NCI-H446 (cell line): Measurements from ENCODE around the gene PLXND1.
"Not testable (repeated sequence)": the region's sequence is repeated elsewhere in the genome, so short reads cannot be mapped to it uniquely, and the experiment has no call there.

Experiments used
- DNase-seq, 2 experiments: peaks; one replicate each; lab custom pipeline; 2025; lab: John Stamatoyannopoulos, UW

Gene PLXND1, protein sequence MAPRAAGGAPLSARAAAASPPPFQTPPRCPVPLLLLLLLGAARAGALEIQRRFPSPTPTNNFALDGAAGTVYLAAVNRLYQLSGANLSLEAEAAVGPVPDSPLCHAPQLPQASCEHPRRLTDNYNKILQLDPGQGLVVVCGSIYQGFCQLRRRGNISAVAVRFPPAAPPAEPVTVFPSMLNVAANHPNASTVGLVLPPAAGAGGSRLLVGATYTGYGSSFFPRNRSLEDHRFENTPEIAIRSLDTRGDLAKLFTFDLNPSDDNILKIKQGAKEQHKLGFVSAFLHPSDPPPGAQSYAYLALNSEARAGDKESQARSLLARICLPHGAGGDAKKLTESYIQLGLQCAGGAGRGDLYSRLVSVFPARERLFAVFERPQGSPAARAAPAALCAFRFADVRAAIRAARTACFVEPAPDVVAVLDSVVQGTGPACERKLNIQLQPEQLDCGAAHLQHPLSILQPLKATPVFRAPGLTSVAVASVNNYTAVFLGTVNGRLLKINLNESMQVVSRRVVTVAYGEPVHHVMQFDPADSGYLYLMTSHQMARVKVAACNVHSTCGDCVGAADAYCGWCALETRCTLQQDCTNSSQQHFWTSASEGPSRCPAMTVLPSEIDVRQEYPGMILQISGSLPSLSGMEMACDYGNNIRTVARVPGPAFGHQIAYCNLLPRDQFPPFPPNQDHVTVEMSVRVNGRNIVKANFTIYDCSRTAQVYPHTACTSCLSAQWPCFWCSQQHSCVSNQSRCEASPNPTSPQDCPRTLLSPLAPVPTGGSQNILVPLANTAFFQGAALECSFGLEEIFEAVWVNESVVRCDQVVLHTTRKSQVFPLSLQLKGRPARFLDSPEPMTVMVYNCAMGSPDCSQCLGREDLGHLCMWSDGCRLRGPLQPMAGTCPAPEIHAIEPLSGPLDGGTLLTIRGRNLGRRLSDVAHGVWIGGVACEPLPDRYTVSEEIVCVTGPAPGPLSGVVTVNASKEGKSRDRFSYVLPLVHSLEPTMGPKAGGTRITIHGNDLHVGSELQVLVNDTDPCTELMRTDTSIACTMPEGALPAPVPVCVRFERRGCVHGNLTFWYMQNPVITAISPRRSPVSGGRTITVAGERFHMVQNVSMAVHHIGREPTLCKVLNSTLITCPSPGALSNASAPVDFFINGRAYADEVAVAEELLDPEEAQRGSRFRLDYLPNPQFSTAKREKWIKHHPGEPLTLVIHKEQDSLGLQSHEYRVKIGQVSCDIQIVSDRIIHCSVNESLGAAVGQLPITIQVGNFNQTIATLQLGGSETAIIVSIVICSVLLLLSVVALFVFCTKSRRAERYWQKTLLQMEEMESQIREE (N-terminal part only)

DNA sequence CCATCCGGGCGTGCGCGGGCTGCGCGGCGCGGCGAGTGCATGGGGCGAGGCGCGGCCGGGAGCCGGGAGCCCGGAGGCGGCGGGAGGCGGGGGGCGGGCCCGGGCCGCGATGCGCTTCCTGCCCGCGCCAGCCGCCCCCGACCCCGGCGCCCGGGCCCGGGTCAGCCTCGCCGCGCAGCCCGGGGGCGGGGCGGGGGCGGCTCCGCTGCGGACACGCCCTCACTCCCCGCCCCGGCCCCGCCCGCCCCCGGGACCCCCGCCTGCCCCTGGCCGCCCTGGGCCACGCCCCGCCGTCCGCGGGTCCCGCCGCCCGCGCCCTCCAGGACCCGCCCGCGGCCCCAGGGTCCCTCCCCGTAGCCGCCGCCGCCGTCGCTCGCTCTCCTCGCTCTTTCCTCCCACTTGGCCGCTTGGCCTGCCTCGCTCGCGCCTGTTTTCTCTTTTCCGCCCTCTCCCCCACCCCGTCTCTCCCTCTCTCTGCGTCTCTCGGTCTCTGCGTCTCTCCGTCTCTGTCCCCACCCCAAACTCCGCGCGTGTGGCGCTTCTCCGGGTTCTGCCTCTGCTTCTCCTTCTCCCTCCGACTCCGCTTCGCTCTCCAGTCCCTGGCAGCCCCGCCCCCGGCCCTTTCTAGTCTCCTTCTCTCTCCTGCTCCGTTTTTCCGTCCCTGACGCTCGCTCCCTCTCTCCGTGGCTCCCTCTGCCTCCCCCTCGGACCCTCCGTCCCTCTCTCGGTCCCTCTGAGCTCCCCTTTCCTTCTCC is at the start of gene PLXND1:
TSS of gene PLXND1 (minus strand) at position 41 of the 755 bp plus-strand sequence. CDS start at position 4, 37 bp downstream.
- peak in 1 of 2 experiments; percentile 58 for DNase-seq

DNA sequence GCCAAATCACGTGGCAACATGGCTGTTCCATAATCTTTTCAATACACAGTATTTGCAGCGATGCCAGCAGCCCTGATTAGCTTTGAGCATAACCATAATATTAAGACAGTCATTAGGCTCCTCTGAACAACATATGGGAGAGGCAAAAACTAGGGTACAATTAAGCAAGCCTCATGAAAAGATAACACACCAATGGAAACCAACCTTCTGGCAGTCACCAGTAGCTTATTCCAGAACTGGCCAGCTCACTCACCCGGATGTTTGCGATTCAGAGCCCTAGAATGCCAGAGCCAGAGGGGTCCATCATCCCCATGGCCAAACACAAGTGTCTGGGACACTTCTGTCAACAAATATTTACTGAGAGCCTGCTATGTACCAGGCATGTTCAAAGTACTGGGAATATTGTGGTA is 48.8 kb upstream of the PLXND1 start:
- DNase-seq: peak in 1 of 2 experiments; percentile 53

DNA sequence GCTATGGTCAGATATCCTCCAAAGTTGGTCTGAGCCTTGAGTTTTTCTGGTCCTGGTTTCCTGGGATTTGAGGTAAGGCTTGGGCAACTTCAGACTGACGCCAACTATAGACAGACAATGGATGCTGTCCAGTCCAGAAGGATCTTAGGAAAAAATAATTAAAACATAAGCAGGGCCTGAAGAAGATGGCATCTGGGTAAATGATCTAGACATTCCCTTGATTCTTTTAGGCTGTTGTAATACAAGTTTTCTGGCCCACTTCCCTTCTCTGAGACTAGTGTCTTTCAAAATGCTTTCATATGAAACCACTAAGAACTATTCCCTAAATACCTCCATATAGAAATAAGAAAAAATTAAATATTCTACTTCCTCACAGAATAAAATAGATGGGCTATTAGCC is 47.7 kb upstream of the PLXND1 start:
- DNase-seq: peak in 1 of 2 experiments; percentile 17

DNA sequence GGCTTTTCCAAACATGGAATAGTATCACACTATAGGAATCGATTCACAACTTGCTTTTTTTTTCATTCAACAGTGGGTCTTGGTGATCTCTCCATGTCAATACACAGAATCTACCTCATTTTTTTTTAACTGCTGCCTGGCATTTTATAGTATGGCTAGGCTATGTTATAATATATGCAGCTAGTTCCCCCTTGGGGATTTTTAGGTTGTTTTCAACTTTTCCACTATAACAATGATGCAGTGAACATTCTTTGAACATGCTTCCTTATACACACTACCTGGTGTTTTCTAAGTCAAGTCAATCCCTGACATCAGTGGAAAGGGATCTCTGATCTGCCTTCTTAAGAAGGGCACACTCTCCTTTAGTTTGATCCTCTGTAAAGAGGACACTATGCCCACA is 46.5 kb upstream of the PLXND1 start:
- no peak for DNase-seq

DNA sequence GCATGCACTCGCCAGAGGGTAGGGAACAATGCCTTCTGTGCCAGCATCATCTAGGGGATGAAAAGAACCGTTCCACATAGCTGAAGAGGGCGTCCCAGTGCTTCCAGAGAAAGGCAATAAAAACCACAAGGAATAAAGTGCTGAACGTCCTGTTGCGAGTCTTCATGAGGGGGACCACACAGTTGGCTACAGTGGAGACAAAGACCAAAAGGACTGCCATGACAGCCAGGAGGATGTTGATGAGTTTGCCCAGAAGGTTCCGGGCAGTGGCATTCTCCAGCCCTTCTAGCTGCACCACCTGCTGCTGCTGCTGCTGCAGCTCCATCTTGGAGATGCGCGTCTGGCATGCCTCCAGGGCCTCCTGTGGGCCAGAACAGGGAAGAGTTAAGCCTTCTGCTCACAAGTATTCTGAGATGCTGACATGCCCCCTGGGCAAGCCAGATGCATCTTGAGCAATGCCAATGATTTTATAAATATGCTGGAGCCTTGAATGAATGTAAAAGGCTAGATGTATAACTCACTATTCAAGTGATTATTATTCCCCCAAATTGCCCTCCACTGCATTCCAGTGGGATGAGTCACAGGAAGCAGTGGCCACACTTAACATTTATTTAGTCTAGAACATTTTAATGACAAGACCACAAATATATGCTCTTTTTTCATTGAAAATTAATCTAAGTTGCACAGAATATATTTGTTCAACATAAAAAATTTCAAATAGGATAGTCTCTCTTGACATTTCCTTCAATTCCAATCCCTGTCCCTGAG is 45.1 kb upstream of the PLXND1 start:
- DNase-seq: peak; percentile 50 to 94

DNA sequence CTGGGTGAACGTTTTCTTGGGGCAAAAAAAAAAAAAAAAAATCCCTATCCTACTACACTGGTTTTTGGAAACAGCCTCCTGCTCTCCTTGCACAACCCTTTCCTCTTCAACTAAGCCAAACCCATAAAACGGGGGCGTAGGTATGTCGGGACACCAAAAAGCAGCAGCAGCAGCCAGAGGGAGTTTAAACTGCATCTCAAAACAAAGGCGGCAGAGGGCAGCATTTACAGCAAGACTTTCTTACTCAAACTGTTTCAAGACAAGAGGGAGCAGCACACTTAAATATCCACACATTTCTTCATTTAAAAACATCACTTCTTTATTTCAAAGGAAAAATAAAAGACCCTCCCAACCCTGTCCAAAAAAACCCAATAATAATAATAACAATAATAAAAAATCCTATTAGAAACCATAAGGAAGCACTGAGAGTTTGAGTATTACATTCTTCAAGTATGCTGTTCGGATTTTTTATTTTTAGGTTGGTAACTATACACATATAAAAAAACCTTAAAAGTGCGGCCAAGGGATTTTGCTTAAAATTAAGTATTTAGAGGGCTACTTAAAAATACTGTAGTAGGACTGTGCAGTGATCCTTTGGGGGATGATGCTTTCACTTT is 43.9 kb upstream of the PLXND1 start:
- DNase-seq: peak; percentile 37 to 58

DNA sequence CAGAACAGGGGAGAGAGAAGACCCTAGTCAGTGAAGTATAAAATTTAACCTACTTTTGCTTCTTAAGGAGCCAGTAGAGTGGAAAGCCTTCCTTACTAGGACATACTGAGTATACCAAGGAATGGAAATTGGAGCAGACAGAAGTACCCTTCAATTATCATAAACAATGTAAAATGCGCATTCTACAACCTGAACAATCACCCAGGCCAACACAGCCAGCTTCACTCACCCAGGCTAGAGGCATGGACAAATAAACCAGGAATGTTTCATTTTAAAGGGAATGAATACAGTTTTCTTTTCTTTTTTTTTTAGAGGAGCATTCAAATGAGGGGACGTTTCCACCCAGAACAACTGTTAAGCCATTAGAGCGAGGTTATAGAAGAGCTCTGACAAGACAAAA is 41.9 kb upstream of the PLXND1 start:
- no peak for DNase-seq

DNA sequence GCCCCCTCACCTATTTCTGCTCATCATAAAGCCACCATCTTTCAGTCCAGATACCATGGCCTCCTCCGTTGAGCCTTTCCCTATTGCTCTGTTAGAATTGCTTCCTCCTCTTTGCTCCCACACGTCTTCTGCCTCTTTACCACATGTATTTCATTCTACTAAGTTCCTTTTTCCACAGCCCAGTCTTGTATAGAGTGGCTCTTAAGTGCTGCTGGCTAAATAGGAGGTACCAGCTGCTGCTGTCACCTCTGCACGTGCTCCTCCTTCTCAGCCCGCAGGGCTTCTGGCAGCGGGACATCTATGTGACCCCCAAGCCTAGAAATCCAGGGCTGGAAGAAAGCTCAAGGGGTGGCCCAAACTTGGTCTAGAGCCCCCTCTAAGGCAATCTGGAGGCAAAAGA is 38.8 kb upstream of the PLXND1 start:
- DNase-seq: no peak

DNA sequence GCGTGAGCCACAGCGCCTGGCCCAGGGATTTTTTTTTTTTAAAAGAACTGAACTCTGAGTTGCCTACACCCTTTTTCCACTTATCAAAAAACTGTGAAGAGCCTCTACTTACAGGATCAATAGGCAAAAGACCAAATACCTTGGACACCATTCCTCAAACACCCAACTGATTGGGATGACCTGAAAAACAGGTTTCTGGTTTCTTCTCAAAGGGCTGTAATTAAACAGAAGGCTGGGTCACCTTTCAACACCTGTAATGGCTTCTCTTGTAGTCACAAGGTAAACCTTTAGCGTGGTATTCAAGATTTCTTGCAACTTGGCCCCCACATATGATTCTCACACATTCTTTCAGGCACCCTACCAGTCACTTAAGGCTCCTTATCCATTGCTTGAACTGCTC is 38.4 kb upstream of the PLXND1 start:
- no peak for DNase-seq

DNA sequence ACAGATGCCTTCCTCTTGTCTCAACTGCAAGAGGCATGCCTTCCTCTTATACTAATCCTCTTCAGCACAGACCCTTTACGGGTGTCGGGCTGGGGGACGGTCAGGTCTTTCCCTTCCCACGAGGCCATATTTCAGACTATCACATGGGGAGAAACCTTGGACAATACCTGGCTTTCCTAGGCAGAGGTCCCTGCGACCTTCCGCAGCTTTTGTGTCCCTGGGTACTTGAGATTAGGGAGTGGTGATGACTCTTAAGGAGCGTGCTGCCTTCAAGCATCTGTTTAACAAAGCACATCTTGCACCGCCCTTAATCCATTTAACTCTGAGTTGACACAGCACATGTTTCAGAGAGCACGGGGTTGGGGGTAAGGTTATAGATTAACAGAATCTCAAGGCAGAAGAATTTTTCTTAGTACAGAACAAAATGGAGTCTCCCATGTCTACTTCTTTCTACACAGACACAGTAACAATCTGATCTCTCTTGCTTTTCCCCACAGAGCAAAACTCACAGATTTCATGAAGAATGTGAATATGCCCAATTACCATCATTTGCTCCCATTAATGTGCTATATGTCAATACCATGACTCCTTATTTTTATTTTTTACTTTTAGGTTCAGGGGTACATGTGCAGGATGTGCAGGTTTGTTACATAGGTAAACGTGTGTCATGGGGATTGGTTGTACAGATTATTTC is 35.2 kb upstream of the PLXND1 start:
- DNase-seq: not testable (repeated sequence)

DNA sequence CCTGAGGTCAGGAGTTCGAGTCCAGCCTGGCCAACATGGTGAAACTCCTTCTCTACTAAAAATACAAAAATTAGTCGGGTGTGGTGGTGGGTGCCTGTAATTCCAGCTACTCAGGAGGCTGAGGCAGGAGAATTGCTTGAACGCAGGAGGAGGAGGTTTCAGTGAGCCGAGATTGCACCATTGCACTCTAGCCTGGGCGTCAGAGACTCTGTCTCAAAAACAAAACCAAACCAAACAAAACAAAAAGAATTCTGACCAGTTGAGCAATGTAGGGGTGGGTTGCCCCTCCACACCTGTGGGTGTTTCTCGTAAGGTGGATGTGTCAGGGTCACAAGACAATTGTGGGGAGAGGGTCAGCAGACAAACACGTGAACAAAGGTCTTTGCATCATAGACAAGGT is 34.5 kb upstream of the PLXND1 start:
- not testable (repeated sequence) for DNase-seq

DNA sequence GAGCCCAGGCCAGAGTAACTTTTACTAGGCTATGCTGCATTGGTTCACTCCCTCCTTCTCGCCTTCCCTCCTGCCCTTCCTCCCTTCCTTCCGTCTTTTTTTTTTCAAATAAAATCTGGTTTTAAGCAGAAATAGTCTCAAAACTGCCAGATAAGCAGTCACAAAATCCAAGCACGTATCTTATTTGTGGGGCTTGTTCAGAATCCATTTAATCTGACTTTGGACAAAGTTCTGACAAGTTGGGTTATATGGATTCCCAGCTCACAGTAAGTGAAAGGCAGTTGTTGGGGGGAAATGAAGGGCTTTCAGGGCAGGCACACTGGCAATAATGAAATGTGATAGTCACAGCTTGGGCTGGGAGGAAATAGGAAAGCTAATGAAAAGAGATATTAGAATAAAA is 32.0 kb upstream of the PLXND1 start:
- DNase-seq: no peak

DNA sequence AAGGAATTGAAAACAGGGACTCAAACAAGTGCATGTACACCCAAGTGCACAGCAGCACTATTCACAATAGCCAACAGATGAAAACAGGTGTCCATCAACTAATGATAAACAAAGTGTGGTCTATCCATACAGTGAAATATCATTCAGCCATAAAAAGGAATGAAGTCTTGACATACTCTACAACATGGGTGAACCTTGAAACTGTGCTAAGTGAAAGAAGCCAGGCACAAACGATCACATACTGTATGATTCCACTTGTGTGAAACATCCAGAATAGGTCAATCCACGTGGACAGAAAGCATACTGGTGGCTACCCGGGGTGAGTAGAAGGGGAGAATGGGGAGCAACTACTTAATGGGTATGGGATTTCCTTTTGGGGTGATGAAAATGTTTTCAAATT is 29.6 kb upstream of the PLXND1 start:
- no peak for DNase-seq

DNA sequence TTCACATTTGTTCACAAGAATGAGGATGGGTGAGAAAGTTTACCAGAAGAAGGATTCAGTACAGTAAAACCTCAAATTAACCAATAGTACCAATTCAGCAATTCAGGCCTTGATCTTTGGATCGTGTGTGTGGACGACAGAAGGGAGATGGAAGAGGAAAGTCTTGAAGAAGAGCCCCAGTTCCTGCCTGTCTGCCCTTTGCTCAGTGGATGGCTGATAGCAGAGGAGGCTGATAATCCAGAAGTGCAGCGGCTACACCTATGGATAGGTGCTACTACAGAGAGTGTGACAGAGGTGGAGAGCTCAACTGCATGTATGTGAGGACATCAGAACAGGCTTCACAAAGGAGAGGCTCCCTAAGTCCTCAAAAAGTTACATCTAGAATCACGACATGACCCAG is 29.2 kb upstream of the PLXND1 start:
- no peak for DNase-seq

DNA sequence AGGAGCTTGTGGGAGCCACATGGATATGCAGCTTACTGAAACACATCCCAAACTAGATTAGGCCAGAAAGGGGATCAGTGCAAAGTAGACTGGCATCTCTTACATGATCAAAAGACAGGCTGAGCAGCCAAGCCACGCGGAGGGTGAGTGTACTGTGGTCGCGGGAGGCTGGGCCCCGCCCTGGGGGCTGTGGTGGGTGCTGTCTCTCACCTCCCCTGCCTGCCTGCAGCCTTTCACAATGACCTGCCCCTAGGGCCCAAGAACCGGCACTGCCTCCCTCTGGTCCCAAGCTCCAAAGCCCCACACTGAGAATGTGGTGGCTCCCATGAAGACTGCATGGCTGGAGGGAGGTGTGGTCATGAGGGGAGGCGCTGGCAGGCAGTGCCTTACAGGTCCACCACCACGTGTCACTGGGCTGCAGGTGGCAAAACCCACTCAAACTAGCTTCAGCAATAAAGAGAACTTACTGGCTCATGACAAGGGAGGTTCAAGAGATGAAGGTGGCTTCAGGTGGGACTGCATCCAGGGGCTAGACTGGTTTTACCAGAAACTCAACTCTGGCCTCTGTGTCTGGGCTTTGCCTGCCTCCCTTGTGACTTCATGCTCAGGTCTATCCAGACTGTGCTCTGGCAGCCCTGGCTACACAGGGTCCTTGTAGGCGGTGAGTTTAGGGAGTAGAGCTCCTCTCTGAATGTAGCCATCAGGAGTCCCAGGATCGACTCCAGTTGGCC is 27.4 kb upstream of the PLXND1 start:
- no peak for DNase-seq

DNA sequence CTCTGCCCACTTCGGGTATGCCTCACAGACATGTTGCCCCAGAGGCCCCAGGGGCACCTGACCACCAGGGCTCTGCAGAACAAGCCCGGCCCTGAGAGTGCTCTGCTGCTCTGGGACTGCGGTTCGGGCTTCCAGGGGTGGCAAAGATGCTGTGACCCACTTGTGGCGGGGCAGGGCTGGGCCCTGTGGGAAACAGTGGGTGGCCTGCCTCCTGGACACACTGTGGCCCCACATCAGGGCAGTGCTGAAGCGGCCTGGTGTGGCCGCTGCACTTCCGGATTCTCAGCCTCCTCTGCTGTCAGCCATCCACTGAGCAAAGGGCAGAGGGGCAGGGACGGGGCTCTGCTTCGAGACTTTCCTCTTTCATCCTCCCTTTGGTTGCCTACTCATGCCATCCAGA is 26.5 kb upstream of the PLXND1 start:
- no peak for DNase-seq

DNA sequence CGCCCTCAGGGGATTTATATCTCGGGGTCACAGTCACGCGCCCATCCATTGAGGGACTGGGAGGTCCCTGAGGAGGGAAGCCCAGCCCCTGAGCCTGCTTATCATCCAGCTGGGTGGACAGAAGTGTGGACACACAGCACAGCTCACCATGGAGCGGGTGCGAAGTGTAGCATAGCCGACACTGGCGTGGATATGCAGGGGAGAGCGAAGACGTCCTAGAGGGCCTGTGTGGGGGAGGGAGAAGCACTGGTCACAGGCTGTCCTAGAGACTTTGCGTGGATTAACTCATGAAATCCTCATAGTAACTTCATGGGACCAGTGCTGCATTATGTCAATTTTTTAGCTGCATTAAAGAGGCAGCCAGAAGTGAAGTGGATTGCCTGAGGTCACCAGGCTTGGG is 26.1 kb upstream of the PLXND1 start:
- DNase-seq: no peak

DNA sequence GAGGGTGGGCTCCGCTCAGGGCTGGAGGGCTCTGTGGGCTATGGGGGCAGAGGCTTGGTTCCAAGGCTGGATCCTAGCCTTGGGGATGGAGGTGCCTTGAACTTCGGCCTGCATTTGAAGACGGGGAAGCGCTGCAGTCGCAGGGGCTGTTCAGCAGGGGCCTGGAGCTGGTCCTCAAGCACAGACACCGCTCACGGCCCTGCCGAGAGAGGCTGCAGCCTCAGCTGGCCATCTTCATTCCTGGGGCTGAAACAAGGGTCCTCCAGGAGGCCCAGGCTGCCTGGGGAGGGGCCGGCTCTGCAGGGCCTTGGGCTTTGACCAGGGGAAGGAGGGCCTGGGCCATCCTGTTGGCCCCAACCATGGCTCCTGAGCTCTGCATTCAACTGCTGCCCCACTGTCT is 25.6 kb upstream of the PLXND1 start:
- DNase-seq: no peak

DNA sequence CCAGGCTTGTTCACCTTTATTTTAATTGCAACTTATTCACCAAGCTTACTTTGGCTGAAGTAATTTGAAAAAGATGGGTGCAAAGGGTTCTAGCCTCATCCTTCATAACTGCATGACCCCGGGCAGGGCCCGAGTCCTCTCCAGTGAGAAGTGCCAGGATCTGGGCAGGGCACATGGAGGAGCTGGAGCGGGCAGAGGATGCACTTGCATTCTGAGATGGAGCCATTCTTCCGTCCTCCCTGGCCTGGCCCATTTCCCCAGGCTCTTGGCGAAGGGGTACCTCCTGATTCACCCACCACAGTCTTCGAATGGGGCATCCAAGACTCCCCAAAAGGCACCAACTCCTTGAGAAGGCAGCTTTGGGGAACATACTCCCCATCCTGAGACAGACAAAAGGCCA is 22.5 kb upstream of the PLXND1 start:
- no peak for DNase-seq
